ENCODE measurements around the gene PLCB4.

DNA sequence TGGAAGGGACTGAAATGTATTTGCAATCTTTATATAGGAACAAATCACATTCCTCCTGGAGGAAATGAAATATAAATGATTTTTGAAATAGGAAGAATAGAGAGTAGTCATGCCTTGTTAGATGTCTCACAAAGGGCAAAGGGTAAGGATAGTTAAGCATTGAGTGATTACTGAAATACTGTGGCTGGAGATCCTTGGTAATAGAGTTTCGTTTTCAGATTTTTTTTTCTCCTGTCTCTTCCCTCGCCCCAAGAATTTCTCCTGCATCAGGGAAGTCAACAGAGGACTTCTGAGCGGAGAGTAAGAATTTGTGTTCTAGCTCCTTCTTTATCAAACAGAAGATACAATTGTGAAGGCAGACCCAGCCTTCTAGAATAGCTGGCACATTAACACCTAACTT, 79.4 kb downstream of the PLCB4 start:
- TF ChIP-seq, protein P1, sequence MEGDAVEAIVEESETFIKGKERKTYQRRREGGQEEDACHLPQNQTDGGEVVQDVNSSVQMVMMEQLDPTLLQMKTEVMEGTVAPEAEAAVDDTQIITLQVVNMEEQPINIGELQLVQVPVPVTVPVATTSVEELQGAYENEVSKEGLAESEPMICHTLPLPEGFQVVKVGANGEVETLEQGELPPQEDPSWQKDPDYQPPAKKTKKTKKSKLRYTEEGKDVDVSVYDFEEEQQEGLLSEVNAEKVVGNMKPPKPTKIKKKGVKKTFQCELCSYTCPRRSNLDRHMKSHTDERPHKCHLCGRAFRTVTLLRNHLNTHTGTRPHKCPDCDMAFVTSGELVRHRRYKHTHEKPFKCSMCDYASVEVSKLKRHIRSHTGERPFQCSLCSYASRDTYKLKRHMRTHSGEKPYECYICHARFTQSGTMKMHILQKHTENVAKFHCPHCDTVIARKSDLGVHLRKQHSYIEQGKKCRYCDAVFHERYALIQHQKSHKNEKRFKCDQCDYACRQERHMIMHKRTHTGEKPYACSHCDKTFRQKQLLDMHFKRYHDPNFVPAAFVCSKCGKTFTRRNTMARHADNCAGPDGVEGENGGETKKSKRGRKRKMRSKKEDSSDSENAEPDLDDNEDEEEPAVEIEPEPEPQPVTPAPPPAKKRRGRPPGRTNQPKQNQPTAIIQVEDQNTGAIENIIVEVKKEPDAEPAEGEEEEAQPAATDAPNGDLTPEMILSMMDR (conservative IDR thresholded peaks at IDR 0.05), result no peak
- no peak for TF ChIP-seq EZH2 (IDR thresholded peaks at IDR 0.05; ENCODE audit: low read depth)

Measured in PC-9 (cell line).